ENCODE results near the gene IPO4. TPM values are rescaled to one million over a fixed set of nuclear protein-coding genes. Genes with fewer than 3 reads are reported as not detected.
"Not testable (repeated sequence)": the region's sequence is repeated elsewhere in the genome, so short reads cannot be mapped to it uniquely, and the experiment has no call there.

IPO4 gene
- polyA plus RNA-seq, 4 donors, result 19.8 to 39.5 (median 31.0) TPM

DNA sequence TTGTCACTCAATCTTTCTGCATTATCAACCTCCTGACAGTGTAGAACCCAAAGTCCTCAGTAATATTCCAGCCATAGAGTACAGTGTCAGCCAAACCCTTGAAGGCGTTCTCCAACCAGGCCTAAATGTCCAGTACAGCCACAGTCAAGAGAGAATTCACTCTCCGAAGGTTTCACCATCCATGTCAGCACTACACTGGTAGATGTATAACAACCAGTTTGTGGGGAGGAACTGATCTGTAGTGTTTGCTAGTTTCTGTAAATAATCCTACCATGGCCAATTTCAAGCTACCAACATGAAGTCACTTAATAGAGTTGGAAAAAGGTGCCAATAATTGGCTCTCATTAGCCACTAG, 27.7 kb upstream of the IPO4 start:
- DNase-seq (ENCODE audit: low read depth in 4 of 4, low spot score in 3 of 4), result no peak

DNA sequence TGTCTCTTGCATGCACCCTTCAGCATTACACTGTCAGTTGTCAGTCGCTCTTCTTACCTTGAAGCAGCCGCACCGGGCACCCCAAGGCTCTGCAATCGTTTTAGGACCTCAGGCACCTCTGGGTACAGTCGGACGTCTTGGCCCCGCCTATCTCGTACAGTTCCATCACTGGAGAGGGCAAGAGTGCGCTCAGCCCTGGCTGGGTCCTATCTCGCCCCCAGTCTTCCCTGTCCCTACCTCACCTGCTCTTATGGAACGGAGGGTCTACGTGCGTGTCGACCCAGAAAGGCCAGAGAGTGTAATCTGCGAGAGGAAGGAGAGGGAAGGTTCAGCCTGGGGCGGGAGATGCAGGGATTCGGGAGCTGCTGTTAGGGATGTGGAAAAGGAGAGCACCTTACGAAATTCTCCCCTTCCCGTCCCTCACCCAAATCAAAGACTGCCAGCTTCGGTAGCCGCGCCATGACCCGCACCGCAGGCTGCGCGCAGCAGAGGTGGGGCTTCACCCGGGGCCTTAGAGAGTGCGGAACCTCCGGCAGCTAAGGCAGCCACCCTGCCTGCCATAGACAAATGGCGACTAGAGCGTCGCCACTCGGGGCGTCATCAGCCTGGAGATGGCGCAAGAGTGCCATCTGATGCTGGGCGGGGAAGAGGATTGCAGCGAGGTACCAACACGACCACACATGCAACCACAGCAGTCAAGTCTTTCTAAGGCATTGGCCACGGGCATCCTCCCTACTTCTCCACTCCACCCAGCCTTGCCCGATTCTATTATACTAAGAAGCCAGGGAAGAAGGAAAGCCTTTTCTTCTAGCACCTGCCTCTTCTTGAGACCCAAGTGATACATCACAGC, 27.1 kb upstream of the IPO4 start, which contains the start of gene MDP1:
Gene MDP1 (minus strand): TSS at position 572 of the 850 bp plus-strand sequence. CDS start 111 bp downstream, at position 461.
- peak in 3 of 4 donors; percentile 68 to 75 (median 71) for DNase-seq (ENCODE audit: low read depth in 4 of 4, low spot score in 3 of 4)

- no peak for DNase-seq (ENCODE audit: low read depth in 4 of 4, low spot score in 3 of 4)
Measured at GRCh38 chr14:24213866-24214662, 25.4 kb upstream of the IPO4 start.

DNA sequence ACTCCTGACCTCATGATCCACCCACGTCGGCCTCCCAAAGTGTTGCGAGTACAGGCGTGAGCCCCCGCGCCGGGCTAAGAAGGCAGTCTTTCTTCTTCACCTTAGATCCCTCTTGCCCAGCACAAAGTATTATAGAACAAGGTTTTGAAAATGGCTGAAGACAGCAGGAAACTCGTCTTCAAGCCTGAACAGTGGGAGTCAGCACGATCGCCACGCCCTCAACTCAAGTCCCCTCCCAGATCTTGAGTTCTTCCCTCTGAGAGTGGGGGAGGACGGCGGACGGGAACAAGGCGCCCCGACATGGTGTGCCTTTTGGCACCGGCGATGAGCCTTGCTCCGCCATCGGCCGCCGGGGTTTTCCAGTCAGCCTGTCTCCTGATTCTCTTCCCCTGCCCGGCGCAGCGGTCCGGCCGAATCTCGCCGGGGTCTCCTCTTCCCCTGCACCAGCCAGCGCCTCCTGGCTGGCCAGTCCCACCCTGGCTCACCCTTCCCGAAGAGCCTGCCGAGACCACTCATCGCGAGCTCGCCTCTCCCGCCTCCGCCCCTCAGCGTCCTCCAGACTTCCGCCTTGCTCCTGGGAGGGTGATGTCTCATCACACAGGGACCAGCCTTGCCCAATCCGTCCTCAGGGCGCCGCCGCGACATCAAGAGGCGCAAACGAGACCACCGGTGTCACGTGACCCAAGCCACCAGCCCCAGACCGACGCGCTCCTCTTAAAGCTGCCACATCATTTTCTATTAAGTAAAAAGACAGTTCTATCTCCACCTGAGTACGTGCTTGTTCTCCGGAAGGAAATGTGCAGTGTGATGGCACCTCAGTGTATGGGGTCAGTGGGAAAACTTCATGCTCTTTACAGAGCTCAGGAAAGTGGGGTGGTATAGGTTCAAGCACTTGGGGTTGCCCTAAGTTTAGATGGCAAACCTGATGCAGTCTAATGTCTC, 24.6 kb upstream of the IPO4 start, which contains the start of gene CHMP4A:
Gene CHMP4A (minus strand): TSS at position 565 of the 942 bp plus-strand sequence. CDS start 49 bp downstream, at position 516.
- DNase-seq (ENCODE audit: low read depth in 4 of 4, low spot score in 3 of 4), result peak; percentile 88 to 95 (median 92)

DNA sequence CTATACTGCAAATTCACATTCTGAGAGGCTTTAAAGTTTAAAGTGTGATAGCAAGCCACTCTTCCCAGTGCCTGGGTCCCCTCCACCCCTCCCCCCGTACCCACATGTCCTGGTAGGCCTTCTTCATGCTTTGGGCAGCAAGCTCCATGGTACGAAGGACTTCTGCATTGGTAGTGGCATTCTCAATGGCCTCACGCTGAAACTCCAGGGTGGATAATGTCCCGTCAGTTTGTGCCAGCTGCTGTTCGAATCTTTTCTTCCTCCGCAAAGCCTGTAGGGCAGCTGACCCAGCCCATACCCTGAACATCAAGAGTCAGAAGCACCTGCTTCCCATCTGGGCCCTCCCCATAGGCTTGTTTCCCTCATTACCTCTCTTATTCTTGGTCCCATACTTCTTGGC, 22.7 kb upstream of the IPO4 start:
- DNase-seq (ENCODE audit: low read depth in 4 of 4, low spot score in 3 of 4), result no peak

- no peak for DNase-seq (ENCODE audit: low read depth in 4 of 4, low spot score in 3 of 4)
Measured at GRCh38 chr14:24207625-24208024, 19.0 kb upstream of the IPO4 start.

DNA sequence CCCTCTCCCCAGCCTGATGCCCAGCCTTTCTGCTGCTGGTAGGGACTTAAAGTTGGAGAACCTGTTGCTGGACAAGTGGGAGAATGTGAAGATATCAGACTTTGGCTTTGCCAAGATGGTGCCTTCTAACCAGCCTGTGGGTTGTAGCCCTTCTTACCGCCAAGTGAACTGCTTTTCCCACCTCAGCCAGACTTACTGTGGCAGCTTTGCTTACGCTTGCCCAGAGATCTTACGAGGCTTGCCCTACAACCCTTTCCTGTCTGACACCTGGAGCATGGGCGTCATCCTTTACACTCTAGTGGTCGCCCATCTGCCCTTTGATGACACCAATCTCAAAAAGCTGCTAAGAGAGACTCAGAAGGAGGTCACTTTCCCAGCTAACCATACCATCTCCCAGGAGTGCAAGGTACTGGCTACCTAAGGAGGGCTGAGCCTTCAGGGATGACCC, 18.5 kb upstream of the IPO4 start:
- no peak for DNase-seq (ENCODE audit: low read depth in 4 of 4, low spot score in 3 of 4)

GRCh38 chr14:24206260-24207103, 17.9 kb upstream of the IPO4 start:
- DNase-seq (ENCODE audit: low read depth in 4 of 4, low spot score in 3 of 4), result no peak

DNA sequence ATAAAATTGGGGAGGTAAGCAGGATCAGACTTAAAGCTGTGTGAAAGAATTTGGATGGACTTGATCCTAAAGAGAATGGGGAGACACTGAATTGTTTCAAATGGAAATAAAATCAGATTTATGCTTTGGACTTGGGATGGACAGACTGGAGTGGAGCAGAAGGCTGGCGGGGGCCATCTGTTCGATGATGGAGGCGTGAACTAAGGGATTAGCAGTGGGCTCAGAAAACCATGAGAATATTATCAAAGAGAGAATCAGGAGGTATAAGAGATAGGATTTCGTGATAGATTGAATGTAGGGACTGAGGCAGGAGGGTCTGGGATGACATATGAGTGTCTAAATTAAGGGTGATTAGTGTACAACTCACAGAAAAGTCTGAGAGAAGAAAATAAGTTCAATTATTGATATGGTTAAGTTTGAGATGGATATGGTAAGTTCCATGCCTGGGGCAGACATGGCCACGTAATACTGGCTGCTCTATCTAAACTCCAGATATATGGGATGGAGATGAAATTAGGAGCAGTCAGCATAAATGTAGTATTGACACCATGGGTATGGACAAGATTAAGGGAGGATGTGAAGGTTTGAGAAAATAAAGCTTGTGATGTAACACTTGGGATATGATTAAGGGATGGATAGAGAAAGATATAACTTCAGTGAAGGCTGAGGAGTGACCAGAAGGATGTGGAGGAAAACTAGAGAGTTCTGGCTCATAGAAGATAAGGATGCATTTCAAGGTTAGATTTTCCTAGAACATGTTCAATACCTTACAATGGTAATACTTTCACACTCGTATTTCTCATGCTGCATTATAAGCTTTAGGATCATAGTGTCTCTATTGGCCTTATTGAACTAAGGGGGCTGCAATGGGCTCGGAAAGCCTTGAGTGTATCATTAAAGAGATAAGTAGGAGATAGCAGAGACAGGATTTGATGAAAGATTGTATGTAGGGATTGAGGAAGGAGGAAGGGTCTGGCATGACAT, 15.8 kb upstream of the IPO4 start:
- DNase-seq (ENCODE audit: low read depth in 4 of 4, low spot score in 3 of 4), result no peak

DNA sequence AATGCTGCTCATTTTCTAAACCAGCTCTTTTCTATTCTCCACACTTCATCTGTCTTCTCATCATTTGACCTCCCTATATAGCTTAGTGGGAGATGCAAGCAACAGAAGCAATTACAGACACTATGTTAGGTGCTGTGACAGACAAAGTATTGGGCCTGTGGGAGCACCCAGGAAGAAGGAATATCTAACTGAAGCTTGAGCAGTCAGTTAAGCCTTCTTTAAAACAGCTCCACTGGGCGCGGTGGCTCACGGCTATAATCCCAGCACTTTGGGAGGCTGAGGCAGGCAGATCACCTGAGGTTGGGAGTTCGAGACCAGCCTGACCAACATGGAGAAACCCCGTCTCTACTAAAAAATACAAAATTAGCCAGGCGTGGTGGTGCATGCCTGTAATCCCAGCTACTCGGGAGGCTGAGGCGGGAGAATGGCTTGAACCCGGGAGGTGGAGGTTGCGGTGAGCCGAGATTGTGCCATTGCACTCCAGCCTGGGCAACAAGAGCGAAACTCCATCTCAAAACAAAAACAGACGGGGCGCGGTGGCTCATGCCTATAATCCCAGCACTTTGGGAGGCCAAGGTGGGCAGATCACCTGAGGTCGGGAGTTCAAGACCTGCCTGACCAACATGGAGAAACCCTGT, 14.8 kb upstream of the IPO4 start:
- not testable (repeated sequence) for DNase-seq (ENCODE audit: low read depth in 4 of 4, low spot score in 3 of 4)

- DNase-seq (ENCODE audit: low read depth in 4 of 4, low spot score in 3 of 4), result not testable (repeated sequence)
Measured at GRCh38 chr14:24202538-24202937, 13.9 kb upstream of the IPO4 start.

DNA sequence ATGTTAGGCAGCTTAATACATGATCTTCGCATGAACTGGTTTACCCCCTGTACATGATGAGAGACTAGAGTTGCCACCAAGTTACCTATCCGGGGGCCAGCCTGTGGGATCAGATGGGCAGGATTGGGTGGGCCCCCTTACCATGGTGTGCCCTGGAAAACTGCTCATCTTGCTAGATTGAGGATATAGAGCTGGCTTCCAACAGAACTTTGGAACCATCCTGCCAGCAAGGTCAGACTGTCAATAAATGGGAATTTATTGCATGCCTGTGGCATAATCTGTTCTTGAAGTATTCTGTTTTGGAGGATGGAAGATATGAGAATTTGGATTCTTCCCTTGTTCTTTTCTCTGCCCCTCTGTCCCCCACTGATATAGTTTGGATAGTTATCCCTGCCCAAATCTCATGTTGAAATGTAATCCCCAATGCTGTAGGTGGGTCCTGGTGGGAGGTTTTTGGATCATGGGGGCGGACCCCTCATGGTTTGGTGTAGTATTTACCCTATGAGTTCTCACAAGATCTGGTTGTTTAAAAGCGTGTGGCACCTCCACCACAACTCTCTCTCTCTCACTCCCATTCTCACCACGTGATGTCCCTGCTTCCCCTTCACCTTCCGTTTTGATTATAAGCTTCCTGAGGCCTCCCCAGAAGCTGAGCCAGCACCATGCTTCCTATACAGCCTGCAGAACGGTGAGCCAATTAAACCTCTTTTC, 10.4 kb upstream of the IPO4 start:
- no peak for DNase-seq (ENCODE audit: low read depth in 4 of 4, low spot score in 3 of 4)

- no peak for DNase-seq (ENCODE audit: low read depth in 4 of 4, low spot score in 3 of 4)
Measured at GRCh38 chr14:24197056-24197450, 8.4 kb upstream of the IPO4 start.

- DNase-seq (ENCODE audit: low read depth in 4 of 4, low spot score in 3 of 4), result no peak
Measured at GRCh38 chr14:24196071-24197055, 7.7 kb upstream of the IPO4 start.

GRCh38 chr14:24195186-24196070, 6.8 kb upstream of the IPO4 start, which contains the start of gene TM9SF1:
Gene TM9SF1, minus strand, starts transcription at chr14:24195441. Its CDS starts 422 bp downstream, at chr14:24195019.
- DNase-seq (ENCODE audit: low read depth in 4 of 4, low spot score in 3 of 4), result peak in 3 of 4 donors; percentile 71 to 84 (median 77)
